CD4-positive, alpha-beta T cell treated with Interferon alpha-2 for 1 hour (primary cell): Measurements from ENCODE around the gene GBF1.
"Not testable (repeated sequence)": the region's sequence is repeated elsewhere in the genome, so short reads cannot be mapped to it uniquely, and the experiment has no call there.

Experiments
- DNase-seq, 2 donors: peaks; one replicate each; pipeline ENCODE4 v3.0.0-alpha.2; 2020 to 2022

The GBF1 gene

GRCh38 chr10:102245082-102245931 lies at the start of gene GBF1:
Gene GBF1, plus strand, starts transcription at chr10:102245532. Its CDS starts 13,407 bp downstream, at chr10:102258939.
- peak; percentile 95 to 99 for DNase-seq

GRCh38 chr10:102196893-102197292 lies 48.4 kb upstream of the GBF1 start:
- DNase-seq: no peak

DNA sequence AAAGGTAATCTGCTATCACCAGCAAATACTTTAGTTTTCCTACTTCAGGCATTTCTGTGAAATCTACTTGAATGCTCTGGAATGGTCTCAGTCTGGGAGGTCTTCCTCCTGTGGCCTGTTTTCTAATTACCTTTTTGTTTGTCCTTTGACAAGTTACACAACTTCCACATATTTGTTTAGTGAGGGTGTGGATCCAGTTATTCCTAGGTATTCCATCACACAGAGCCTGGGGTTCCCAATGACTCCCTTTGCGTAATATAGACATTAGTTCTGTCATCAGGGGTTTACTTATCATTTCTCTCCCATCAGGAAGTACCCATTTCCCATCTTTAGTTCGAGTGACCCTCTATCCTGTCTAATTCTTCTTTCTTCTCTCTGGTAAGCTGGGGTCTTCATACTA lies 47.3 kb upstream of the GBF1 start:
- no peak for DNase-seq

GRCh38 chr10:102200751-102201640 lies 44.3 kb upstream of the GBF1 start:
- DNase-seq: no peak

GRCh38 chr10:102202386-102202785 lies 42.9 kb upstream of the GBF1 start:
- DNase-seq: no peak

DNA sequence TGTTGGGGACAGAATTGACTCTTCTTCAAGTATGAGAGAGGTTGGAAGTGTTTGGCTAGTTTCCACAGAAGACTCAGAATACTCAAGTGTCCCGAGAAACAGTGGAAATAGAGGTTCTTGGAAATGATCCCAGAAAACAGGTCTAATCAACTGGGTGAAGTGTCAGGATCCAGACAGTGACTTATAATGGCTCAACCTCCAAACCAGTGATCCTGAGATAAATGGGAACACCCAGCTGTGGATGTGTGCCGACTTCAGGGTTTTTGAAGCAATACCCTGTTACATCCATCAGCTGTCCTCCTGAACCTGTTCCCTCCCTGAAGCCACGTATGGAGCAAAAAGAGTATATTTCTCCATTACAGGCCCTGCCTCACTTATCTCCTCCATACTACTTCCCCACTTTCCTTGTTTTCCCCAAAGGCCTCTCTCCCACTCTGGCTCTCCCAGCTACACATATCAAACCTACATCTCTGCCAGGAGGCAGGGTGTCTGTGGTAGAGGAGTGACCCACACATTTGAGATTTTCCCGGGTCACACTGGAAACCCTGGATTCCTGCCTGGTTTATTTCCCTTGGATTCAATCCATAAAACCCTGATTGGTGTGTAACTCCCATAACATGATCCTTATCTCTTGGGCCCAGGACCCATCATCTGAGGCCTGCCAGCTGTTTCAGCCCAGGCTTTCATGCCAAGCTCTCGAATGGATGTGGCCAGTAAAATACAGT lies 36.9 kb upstream of the GBF1 start:
- DNase-seq: no peak

GRCh38 chr10:102211615-102212299 lies 33.6 kb upstream of the GBF1 start:
- DNase-seq: no peak

DNA sequence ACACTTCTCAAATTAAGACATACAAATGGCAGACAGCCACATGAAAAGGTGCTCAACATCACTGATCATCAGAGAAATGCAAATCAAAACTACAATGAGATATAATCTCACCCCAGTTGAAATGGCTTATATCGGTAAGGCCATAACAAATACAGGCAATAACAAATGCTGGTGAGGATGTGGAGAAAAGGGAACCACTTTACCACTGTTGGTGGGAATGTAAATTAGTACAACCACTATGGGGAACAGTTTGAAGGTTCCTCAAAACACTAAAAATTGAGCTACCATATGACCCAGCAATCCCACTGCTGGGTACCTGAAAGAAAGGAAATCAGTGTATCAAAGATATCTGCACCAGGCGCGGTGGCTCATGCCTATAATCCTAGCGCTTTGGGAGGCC lies 31.7 kb upstream of the GBF1 start:
- not testable (repeated sequence) for DNase-seq

- DNase-seq: no peak
Measured at GRCh38 chr10:102219370-102219769, 26.0 kb upstream of the GBF1 start.

DNA sequence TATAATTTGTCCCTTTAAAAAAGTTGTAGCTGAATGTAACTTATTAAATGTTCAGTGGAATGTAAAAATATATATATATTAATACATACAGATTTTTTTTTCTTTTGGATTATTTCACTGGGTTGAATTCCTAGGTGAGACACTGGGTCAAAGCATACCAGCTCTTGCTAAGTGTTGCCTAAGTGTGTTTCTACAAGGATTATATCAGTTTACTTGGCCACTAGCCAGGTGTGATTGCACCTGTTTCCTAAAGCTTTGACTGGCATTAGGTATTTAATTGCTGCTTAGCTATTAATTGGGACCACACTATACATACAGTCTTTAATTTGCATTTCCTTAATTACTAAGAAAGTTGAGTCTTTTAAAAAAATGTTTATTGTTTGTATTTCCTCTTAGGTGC lies 24.7 kb upstream of the GBF1 start:
- DNase-seq: no peak

GRCh38 chr10:102222797-102223196 lies 22.5 kb upstream of the GBF1 start:
- DNase-seq: no peak

GRCh38 chr10:102225646-102226541 lies 19.4 kb upstream of the GBF1 start, which contains the start of gene ELOVL3:
Gene ELOVL3, plus strand, starts transcription at chr10:102226299. Its CDS starts 250 bp downstream, at chr10:102226549.
- peak; percentile 89 to 93 for DNase-seq

DNA sequence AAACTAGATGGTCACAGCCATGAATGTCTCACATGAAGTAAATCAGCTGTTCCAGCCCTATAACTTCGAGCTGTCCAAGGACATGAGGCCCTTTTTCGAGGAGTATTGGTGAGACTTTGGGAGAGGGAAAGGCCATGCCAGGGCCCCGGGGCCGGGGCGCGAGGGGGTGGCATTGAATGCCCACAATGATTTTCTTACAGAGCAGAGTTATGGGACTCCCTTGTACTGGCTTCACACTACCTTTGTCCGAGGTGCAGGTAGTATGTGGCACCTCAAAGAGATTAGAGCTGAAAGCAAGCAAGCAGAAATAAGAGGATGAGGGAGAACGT lies 18.8 kb upstream of the GBF1 start:
- DNase-seq: no peak

DNA sequence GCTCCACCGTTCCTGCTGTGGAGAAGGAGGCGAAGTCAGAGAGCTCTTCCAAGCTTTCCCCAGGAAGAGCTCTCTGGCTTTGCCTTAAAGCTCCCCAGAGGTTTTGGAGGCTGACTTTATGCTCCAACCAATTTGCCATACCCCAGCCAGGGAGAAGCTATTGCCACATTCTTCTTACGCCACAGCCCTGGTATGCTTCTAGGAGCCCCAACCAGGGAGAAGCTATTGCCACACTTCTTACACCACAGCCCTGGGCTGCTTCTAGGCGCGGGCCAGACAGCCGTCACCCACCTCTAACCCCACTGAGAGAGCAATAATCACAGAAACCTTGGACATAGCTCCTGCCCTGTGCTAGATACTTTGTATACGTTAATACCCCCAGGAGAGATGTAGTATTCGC lies 18.3 kb upstream of the GBF1 start:
- peak in 1 of 2 donors; percentile 26 for DNase-seq

DNA sequence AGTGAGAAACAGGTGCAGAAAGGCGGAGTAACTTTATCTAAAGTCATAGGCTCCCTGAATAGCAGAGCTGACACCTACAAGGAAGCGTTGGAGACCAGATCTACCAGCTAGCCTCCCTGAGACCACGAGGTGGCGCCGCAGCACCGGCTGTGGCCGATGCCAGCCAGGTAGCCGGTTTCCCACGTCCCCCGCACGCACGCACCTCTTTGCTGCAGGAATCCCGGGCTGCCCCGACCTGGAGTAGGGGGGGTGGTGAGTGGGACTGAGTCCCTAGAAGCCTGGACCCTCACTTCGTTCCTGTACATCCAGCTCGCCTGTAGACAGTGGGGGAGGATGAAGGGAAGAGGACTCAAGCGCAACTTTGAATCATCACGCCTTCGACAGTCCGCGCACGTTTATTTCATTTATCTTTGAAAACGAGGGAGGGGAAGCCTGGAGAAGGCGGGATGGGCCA lies 15.5 kb upstream of the GBF1 start:
- DNase-seq: peak; percentile 84 to 88

- peak; percentile 9 to 42 for DNase-seq
Measured at GRCh38 chr10:102230264-102230860, 15.0 kb upstream of the GBF1 start.

- DNase-seq: peak; percentile 31 to 63
Measured at GRCh38 chr10:102230861-102231356, 14.4 kb upstream of the GBF1 start.

- DNase-seq: peak; percentile 64 to 75
Measured at GRCh38 chr10:102231357-102232318, 13.7 kb upstream of the GBF1 start.

- DNase-seq: no peak
Measured at GRCh38 chr10:102233997-102234396, 11.3 kb upstream of the GBF1 start.
